LNCaP clone FGC (cell line): ENCODE results near the gene DTX1.
"Not testable (repeated sequence)": the region's sequence is repeated elsewhere in the genome, so short reads cannot be mapped to it uniquely, and the experiment has no call there.

Experiments used
- DNase-seq: peaks from one replicate; pipeline ENCODE4 v3.0.0-alpha.2; 2011; ENCODE audit warnings: low read depth
- H3K4me3 ChIP-seq: 2 replicates; pipeline ENCODE4 v1.5.1; 2011; ENCODE audit warnings: mild to moderate bottlenecking, low read depth, low read length, control low read depth
- CTCF ChIP-seq: IDR thresholded peaks from 2 replicates; pipeline ENCODE4 v1.5.1; 2012; ENCODE audit warnings: mild to moderate bottlenecking; ENCODE audit not compliant: control insufficient read depth, insufficient read depth; ENCODE audit errors: extremely low read depth

The DTX1 gene

GRCh38 chr12:113113397-113113796, 56.9 kb downstream of the DTX1 start:
- DNase-seq, result no peak
- no peak overlapping the region for H3K4me3 ChIP-seq
- TF ChIP-seq CTCF, result no peak

GRCh38 chr12:113114447-113115178, 58.1 kb downstream of the DTX1 start:
- no peak for DNase-seq
- H3K4me3 ChIP-seq, result no peak overlapping the region
- TF ChIP-seq CTCF, result no peak

- no peak for DNase-seq
- no peak overlapping the region for H3K4me3 ChIP-seq
- TF ChIP-seq CTCF, result no peak
Measured at GRCh38 chr12:113115455-113116126, 59.1 kb downstream of the DTX1 start.

GRCh38 chr12:113116875-113117274, 60.3 kb downstream of the DTX1 start:
- no peak for TF ChIP-seq CTCF
- DNase-seq, result no peak

GRCh38 chr12:113117684-113118083, 61.2 kb downstream of the DTX1 start:
- H3K4me3 ChIP-seq, DNase-seq: not testable (repeated sequence)

More at GRCh38 chr12:113116875-113117274, 60.3 kb downstream of the DTX1 start:
- no peak overlapping the region for H3K4me3 ChIP-seq

GRCh38 chr12:113118142-113118541, 61.6 kb downstream of the DTX1 start:
- no peak for DNase-seq
- no peak overlapping the region for H3K4me3 ChIP-seq
- TF ChIP-seq CTCF, result no peak

- TF ChIP-seq CTCF, result no peak
- DNase-seq, result no peak
- H3K4me3 ChIP-seq, result no peak overlapping the region
Measured at GRCh38 chr12:113119980-113120669, 63.6 kb downstream of the DTX1 start.
